Measurements from ENCODE around the gene PIK3C2B.
A peak's percentile ranks its signal among the peaks of the same experiment; 100 is the strongest.
"Not testable (repeated sequence)": the region's sequence is repeated elsewhere in the genome, so short reads cannot be mapped to it uniquely, and the experiment has no call there.

Gene PIK3C2B

GRCh38 chr1:204491655-204492054, 3.0 kb downstream of the PIK3C2B start:
- TF ChIP-seq CTCF (IDR thresholded peaks at IDR 0.05; ENCODE audit: control insufficient read depth, extremely low read depth, insufficient read depth): no peak
- no peak overlapping the region for H3K4me3 ChIP-seq (ENCODE audit: low read depth, low read length)
- DNase-seq (ENCODE audit: low read depth): no peak

GRCh38 chr1:204487256-204487615, 7.4 kb downstream of the PIK3C2B start:
- TF ChIP-seq CTCF (IDR thresholded peaks at IDR 0.05; ENCODE audit: control insufficient read depth, extremely low read depth, insufficient read depth): no peak
- no peak for DNase-seq (ENCODE audit: low read depth)
- H3K4me3 ChIP-seq (ENCODE audit: low read depth, low read length): no peak overlapping the region

- DNase-seq (ENCODE audit: low read depth); H3K4me3 ChIP-seq (ENCODE audit: low read depth, low read length): not testable (repeated sequence)
Measured at GRCh38 chr1:204486513-204487255, 7.9 kb downstream of the PIK3C2B start.

GRCh38 chr1:204483791-204484190, 10.8 kb downstream of the PIK3C2B start:
- DNase-seq (ENCODE audit: low read depth): no peak
- H3K4me3 ChIP-seq (ENCODE audit: low read depth, low read length): no peak overlapping the region
- no peak for TF ChIP-seq CTCF (IDR thresholded peaks at IDR 0.05; ENCODE audit: control insufficient read depth, extremely low read depth, insufficient read depth)

GRCh38 chr1:204480515-204480914, 14.1 kb downstream of the PIK3C2B start:
- DNase-seq (ENCODE audit: low read depth): no peak
- H3K4me3 ChIP-seq (ENCODE audit: low read depth, low read length): no peak overlapping the region

GRCh38 chr1:204479387-204480136, 15.0 kb downstream of the PIK3C2B start:
- no peak for TF ChIP-seq CTCF (IDR thresholded peaks at IDR 0.05; ENCODE audit: control insufficient read depth, extremely low read depth, insufficient read depth)
- H3K4me3 ChIP-seq (ENCODE audit: low read depth, low read length): peak overlapping the region; percentile 13
- peak; percentile 90 for DNase-seq (ENCODE audit: low read depth)

More at GRCh38 chr1:204480515-204480914, 14.1 kb downstream of the PIK3C2B start:
- TF ChIP-seq CTCF (IDR thresholded peaks at IDR 0.05; ENCODE audit: control insufficient read depth, extremely low read depth, insufficient read depth): no peak

GRCh38 chr1:204478921-204479320, 15.7 kb downstream of the PIK3C2B start:
- no peak for DNase-seq (ENCODE audit: low read depth)
- H3K4me3 ChIP-seq (ENCODE audit: low read depth, low read length): no peak overlapping the region
- TF ChIP-seq CTCF (IDR thresholded peaks at IDR 0.05; ENCODE audit: control insufficient read depth, extremely low read depth, insufficient read depth): no peak
